Right lobe of liver (tissue), 6 donors: Measurements from ENCODE around the gene THSD7B. TPM values are rescaled to one million over a fixed set of nuclear protein-coding genes. Genes with fewer than 3 reads are reported as not detected.

Experiments
- ATAC-seq, 4 donors: fragments of 200-7000 bp; cut with Tn5 transposase; one replicate each; pipeline ENCODE4 v1.9.1; 2020; ENCODE audit warnings: mild to moderate bottlenecking in 4 of 4, moderate library complexity in 4 of 4
- DNase-seq, 3 donors: peaks; one replicate each; pipeline ENCODE4 v3.0.0-alpha.2; 2020
- H3K27ac ChIP-seq, 3 donors: fragments of 200-600 bp; one replicate each; pipeline ENCODE4 v1.8.0; 2022
- H3K27me3 ChIP-seq, 2 donors: fragments of 200-600 bp; one replicate each; pipeline ENCODE4 v1.8.0; 2022
- H3K36me3 ChIP-seq, 4 donors: fragments of 200-600 bp; sonication (generic) in 1 of 4; one replicate each; pipeline versions ENCODE4 v1.5.1 to v1.8.0; 2017 to 2022; ENCODE audit warnings: control low read depth in 1 of 4
- H3K4me1 ChIP-seq, 4 donors: fragments of 200-600 bp; sonication (generic) in 1 of 4; one replicate each; pipeline versions ENCODE4 v1.5.1 to v1.8.0; 2017 to 2022; ENCODE audit warnings: control low read depth in 1 of 4
- H3K4me3 ChIP-seq, 3 donors: fragments of 200-600 bp; one replicate each; pipeline ENCODE4 v1.8.0; 2022
- H3K9me3 ChIP-seq, 4 donors: fragments of 200-600 bp; sonication (generic) in 1 of 4; one replicate each; pipeline versions ENCODE4 v1.5.1 to v1.8.0; 2017 to 2022; ENCODE audit warnings: control low read depth in 1 of 4
- POLR2A ChIP-seq: fragments of 450-650 bp; IDR thresholded peaks from one replicate; pipeline ENCODE4 v1.6.1; 2017; ENCODE audit warnings: antibody characterized with exemption, mild to moderate bottlenecking
- WGBS: methylation state at CpG from one replicate; pipeline ENCODE4 v1.1.6; 2018; ENCODE audit warnings: low coverage, low lambda C conversion rate; ENCODE audit not compliant: insufficient coverage; ENCODE audit errors: missing lambda C conversion rate; 5-methylcytosine and 5-hydroxymethylcytosine counted together
- intact Hi-C, 2 donors: fragments of 100-400 bp; cut with DNase I; formaldehyde crosslinking; loops; one replicate each; pipeline versions ENCODE4 v1.11.2 to v1.14.1; 2022
- total RNA-seq, 6 experiments: library from RNA; depleted of rRNA in 2 of 6; stranded (reverse); fragments of >200 nt in 2 of 6; fragmentation: NEBNext Ultra II Directional in 3 of 6; extraction: Animal tissue kit (Norgen Biotek cat#: 25700) in 3 of 6; gene quantifications; one replicate each; pipeline versions ENCODE4 v1.1.0 to v1.2.4, GENCODE V29; 2016 to 2023
- TF ChIP-seq, protein P1 (sequence below), 4 donors: fragments of 200-600 bp in 3 of 4; fragments of 450-650 bp in 1 of 4; IDR thresholded peaks; one replicate each; pipeline versions ENCODE4 v1.5.1 to v1.8.0; 2016 to 2022; ENCODE audit warnings: antibody characterized with exemption in 4 of 4, mild to moderate bottlenecking in 2 of 4
- donor health status: DM: no; HTN: yes; CAD: no.
- donor health status: DM: no; HTN: no; CAD: no.
- donor health status: DM: no; HTN: no; CAD: no.
- donor health status: DM: no; HTN: yes; CAD: no.
- donor health status: DM: no; HTN: yes; CAD: no.

THSD7B gene
- total RNA-seq, 6 experiments from 2014 or later, result 0.07 to 0.89 (median 0.24) TPM

- no peaks in the 10 kb centered on the region for H3K9me3 ChIP-seq
- H3K4me1 ChIP-seq, result no peaks in the 10 kb centered on the region
- TF ChIP-seq, protein P1, sequence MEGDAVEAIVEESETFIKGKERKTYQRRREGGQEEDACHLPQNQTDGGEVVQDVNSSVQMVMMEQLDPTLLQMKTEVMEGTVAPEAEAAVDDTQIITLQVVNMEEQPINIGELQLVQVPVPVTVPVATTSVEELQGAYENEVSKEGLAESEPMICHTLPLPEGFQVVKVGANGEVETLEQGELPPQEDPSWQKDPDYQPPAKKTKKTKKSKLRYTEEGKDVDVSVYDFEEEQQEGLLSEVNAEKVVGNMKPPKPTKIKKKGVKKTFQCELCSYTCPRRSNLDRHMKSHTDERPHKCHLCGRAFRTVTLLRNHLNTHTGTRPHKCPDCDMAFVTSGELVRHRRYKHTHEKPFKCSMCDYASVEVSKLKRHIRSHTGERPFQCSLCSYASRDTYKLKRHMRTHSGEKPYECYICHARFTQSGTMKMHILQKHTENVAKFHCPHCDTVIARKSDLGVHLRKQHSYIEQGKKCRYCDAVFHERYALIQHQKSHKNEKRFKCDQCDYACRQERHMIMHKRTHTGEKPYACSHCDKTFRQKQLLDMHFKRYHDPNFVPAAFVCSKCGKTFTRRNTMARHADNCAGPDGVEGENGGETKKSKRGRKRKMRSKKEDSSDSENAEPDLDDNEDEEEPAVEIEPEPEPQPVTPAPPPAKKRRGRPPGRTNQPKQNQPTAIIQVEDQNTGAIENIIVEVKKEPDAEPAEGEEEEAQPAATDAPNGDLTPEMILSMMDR (IDR thresholded peaks at IDR 0.05), result no peak
- TF ChIP-seq POLR2A, result no peak
- no peak overlapping the region for H3K4me3 ChIP-seq
- H3K27me3 ChIP-seq, result no peaks in the 10 kb centered on the region
- intact Hi-C loops, result no loop called here
- no peak overlapping the region for H3K27ac ChIP-seq
- H3K36me3 ChIP-seq, result no peaks in the 10 kb centered on the region
- no peak for ATAC-seq
- DNase-seq, result no peak
Observed at GRCh38 chr2:137007938-137008337, 242.6 kb downstream of the THSD7B start.

- no peak for DNase-seq
- TF ChIP-seq, protein P1 (IDR thresholded peaks at IDR 0.05), result no peak
- TF ChIP-seq POLR2A, result no peak
- no peaks in the 10 kb centered on the region for H3K36me3 ChIP-seq
- H3K4me3 ChIP-seq, result no peak overlapping the region
- WGBS, result 42% methylated on average over 2 of the region's 2 CpGs
- H3K4me1 ChIP-seq, result no peaks in the 10 kb centered on the region
- no peaks in the 10 kb centered on the region for H3K9me3 ChIP-seq
- H3K27ac ChIP-seq, result no peak overlapping the region
- intact Hi-C loops, result no loop called here
- H3K27me3 ChIP-seq, result no peaks in the 10 kb centered on the region
- ATAC-seq, result no peak
Observed at GRCh38 chr2:137009953-137010352, 244.6 kb downstream of the THSD7B start.

GRCh38 chr2:137020452-137021196, 255.3 kb downstream of the THSD7B start:
- H3K36me3 ChIP-seq, result no peaks in the 10 kb centered on the region
- intact Hi-C loops, result no loop called here
- H3K9me3 ChIP-seq, result no peaks in the 10 kb centered on the region
- no peak overlapping the region for H3K27ac ChIP-seq
- TF ChIP-seq, protein P1 (IDR thresholded peaks at IDR 0.05), result no peak
- TF ChIP-seq POLR2A, result no peak
- no peaks in the 10 kb centered on the region for H3K4me1 ChIP-seq
- DNase-seq (no peak), ATAC-seq (no peak)
- 69% methylated on average over 9 of the region's 11 CpGs for WGBS
- no peak overlapping the region for H3K4me3 ChIP-seq
- no peaks in the 10 kb centered on the region for H3K27me3 ChIP-seq

- TF ChIP-seq POLR2A, result no peak
- TF ChIP-seq, protein P1 (IDR thresholded peaks at IDR 0.05), result no peak
- intact Hi-C loops, result no loop called here
- 71% methylated on average over 3 of the region's 3 CpGs for WGBS
Observed at GRCh38 chr2:137021763-137022162, 256.4 kb downstream of the THSD7B start.

GRCh38 chr2:137023205-137023604, 257.9 kb downstream of the THSD7B start:
- Histone ChIP-seq H3K36me3 (no peaks in the 10 kb centered on the region), H3K4me3 (no peak overlapping the region), H3K4me1 (no peaks in the 10 kb centered on the region), H3K27me3 (no peaks in the 10 kb centered on the region), H3K9me3 (no peaks in the 10 kb centered on the region), H3K27ac (no peak overlapping the region)
- ATAC-seq (no peak), DNase-seq (no peak)
- TF ChIP-seq, protein P1 (IDR thresholded peaks at IDR 0.05), result no peak
- no peak for TF ChIP-seq POLR2A
- 48% methylated on average over 2 of the region's 2 CpGs for WGBS
- intact Hi-C loops, result no loop called here

More at GRCh38 chr2:137021763-137022162, 256.4 kb downstream of the THSD7B start:
- Histone ChIP-seq H3K36me3 (no peaks in the 10 kb centered on the region), H3K4me3 (no peak overlapping the region), H3K9me3 (no peaks in the 10 kb centered on the region), H3K27ac (no peak overlapping the region), H3K4me1 (no peaks in the 10 kb centered on the region), H3K27me3 (no peaks in the 10 kb centered on the region)
- ATAC-seq (no peak), DNase-seq (no peak)
